Activated T-helper 17 cell treated with anti-CD3 and anti-CD28 coated beads, Interleukin-2, amount 50 U/mL, for 72 hours (primary cell): ENCODE results near the gene CD48. TPM values are rescaled to one million over a fixed set of nuclear protein-coding genes. Genes with fewer than 3 reads are reported as not detected.

Experiments used
- ATAC-seq: fragments of 150-1000 bp; cut with Tn5 transposase; replicated peaks from 2 replicates; pipeline ENCODE4 v1.10.0; 2021; ENCODE audit warnings: mild to moderate bottlenecking, moderate library complexity
- H3K27ac Mint-ChIP-seq: one replicate; pipeline ENCODE4 v1.8.0; 2022; ENCODE audit warnings: mixed read lengths
- H3K27me3 Mint-ChIP-seq: one replicate; pipeline ENCODE4 v1.8.0; 2022; ENCODE audit warnings: mixed read lengths
- H3K36me3 Mint-ChIP-seq: one replicate; pipeline ENCODE4 v1.8.0; 2022; ENCODE audit warnings: low read depth, mild to moderate bottlenecking, mixed read lengths
- H3K4me1 Mint-ChIP-seq: one replicate; pipeline ENCODE4 v1.8.0; 2022; ENCODE audit warnings: mixed read lengths
- H3K4me3 Mint-ChIP-seq: one replicate; pipeline ENCODE4 v1.8.0; 2022; ENCODE audit warnings: mild to moderate bottlenecking, mixed read lengths
- H3K9me3 Mint-ChIP-seq: one replicate; pipeline ENCODE4 v1.8.0; 2022; ENCODE audit warnings: mixed read lengths
- total RNA-seq, 2 donors: library from RNA; stranded (reverse); gene quantifications; one replicate each; pipeline ENCODE4 v1.2.3, GENCODE V29; 2022

The CD48 gene
- total RNA-seq, 2 donors from 2014 or later, result 151 to 179 TPM

GRCh38 chr1:160651433-160652064 lies 60.1 kb downstream of the CD48 start:
- no peak for ATAC-seq
- Mint-ChIP-seq H3K27ac (peak overlapping the region; percentile 52), H3K4me3 (peak overlapping the region; percentile 21), H3K9me3 (no peaks in the 10 kb centered on the region), H3K36me3 (peaks cover 19% of the 10 kb centered on the region), H3K4me1 (peaks cover 35% of the 10 kb centered on the region), H3K27me3 (no peaks in the 10 kb centered on the region)

GRCh38 chr1:160647329-160647720 lies 64.3 kb downstream of the CD48 start:
- Mint-ChIP-seq H3K36me3 (peaks cover 61% of the 10 kb centered on the region), H3K9me3 (no peaks in the 10 kb centered on the region), H3K4me1 (peaks cover 33% of the 10 kb centered on the region), H3K27ac (peak overlapping the region; percentile 89), H3K27me3 (no peaks in the 10 kb centered on the region), H3K4me3 (peak overlapping the region; percentile 79)
- peak; percentile 26 for ATAC-seq

- Mint-ChIP-seq H3K36me3 (peaks cover 66% of the 10 kb centered on the region), H3K4me3 (peak within 1 kb of the TSS; percentile 79), H3K27ac (peak within 1 kb of the TSS; percentile 89), H3K9me3 (no peaks in the 10 kb centered on the region), H3K27me3 (no peaks in the 10 kb centered on the region), H3K4me1 (peaks cover 35% of the 10 kb centered on the region)
- peak; percentile 84 for ATAC-seq
These were observed 64.8 kb downstream of the CD48 start, which contains the start of gene SLAMF1 for GRCh38 chr1:160646711-160647328. TSS of gene SLAMF1 (minus strand) at chr1:160647044. CDS start at chr1:160646945, 99 bp downstream.

GRCh38 chr1:160646180-160646579 lies 65.4 kb downstream of the CD48 start:
- Mint-ChIP-seq H3K36me3 (peaks cover 72% of the 10 kb centered on the region), H3K4me1 (peaks cover 30% of the 10 kb centered on the region), H3K27me3 (no peaks in the 10 kb centered on the region), H3K27ac (peak overlapping the region; percentile 89), H3K9me3 (no peaks in the 10 kb centered on the region), H3K4me3 (peak overlapping the region; percentile 79)
- ATAC-seq, result peak; percentile 11

GRCh38 chr1:160645386-160646130 lies 66.1 kb downstream of the CD48 start:
- Mint-ChIP-seq H3K9me3 (no peaks in the 10 kb centered on the region), H3K36me3 (peaks cover 78% of the 10 kb centered on the region), H3K27ac (peak overlapping the region; percentile 89), H3K27me3 (no peaks in the 10 kb centered on the region), H3K4me1 (peaks cover 29% of the 10 kb centered on the region), H3K4me3 (peak overlapping the region; percentile 79)
- ATAC-seq, result peak; percentile 3

GRCh38 chr1:160644399-160644798 lies 67.2 kb downstream of the CD48 start:
- H3K4me3 Mint-ChIP-seq, result peak overlapping the region; percentile 79
- no peaks in the 10 kb centered on the region for H3K9me3 Mint-ChIP-seq
- H3K4me1 Mint-ChIP-seq, result peaks cover 34% of the 10 kb centered on the region
- H3K27ac Mint-ChIP-seq, result peak overlapping the region; percentile 89
- no peaks in the 10 kb centered on the region for H3K27me3 Mint-ChIP-seq
- peaks cover 90% of the 10 kb centered on the region for H3K36me3 Mint-ChIP-seq
- ATAC-seq, result no peak

GRCh38 chr1:160643138-160643537 lies 68.5 kb downstream of the CD48 start:
- Mint-ChIP-seq H3K27me3 (no peaks in the 10 kb centered on the region), H3K4me3 (peak overlapping the region; percentile 79), H3K27ac (peak overlapping the region; percentile 89), H3K36me3 (peaks cover 98% of the 10 kb centered on the region), H3K4me1 (peaks cover 38% of the 10 kb centered on the region), H3K9me3 (no peaks in the 10 kb centered on the region)
- ATAC-seq, result no peak

- Mint-ChIP-seq H3K27ac (peak overlapping the region; percentile 89), H3K4me1 (peaks cover 38% of the 10 kb centered on the region), H3K4me3 (peak overlapping the region; percentile 79), H3K27me3 (no peaks in the 10 kb centered on the region), H3K9me3 (no peaks in the 10 kb centered on the region), H3K36me3 (peaks cover 100% of the 10 kb centered on the region)
- ATAC-seq, result no peak
These were observed 69.4 kb downstream of the CD48 start for GRCh38 chr1:160642281-160642644.

- Mint-ChIP-seq H3K4me1 (peaks cover 40% of the 10 kb centered on the region), H3K36me3 (peaks cover 100% of the 10 kb centered on the region), H3K9me3 (no peaks in the 10 kb centered on the region), H3K27me3 (no peaks in the 10 kb centered on the region), H3K27ac (peak overlapping the region; percentile 89), H3K4me3 (peak overlapping the region; percentile 79)
- peak; percentile 44 for ATAC-seq
These were observed 70.0 kb downstream of the CD48 start for GRCh38 chr1:160641323-160642280.

- no peaks in the 10 kb centered on the region for H3K27me3 Mint-ChIP-seq
- peaks cover 100% of the 10 kb centered on the region for H3K36me3 Mint-ChIP-seq
- H3K4me1 Mint-ChIP-seq, result peaks cover 40% of the 10 kb centered on the region
- ATAC-seq, result peak; percentile 69
- H3K4me3 Mint-ChIP-seq, result peak overlapping the region; percentile 79
- peak overlapping the region; percentile 89 for H3K27ac Mint-ChIP-seq
- H3K9me3 Mint-ChIP-seq, result no peaks in the 10 kb centered on the region
These were observed 71.1 kb downstream of the CD48 start for GRCh38 chr1:160640359-160641123.

- H3K4me3 Mint-ChIP-seq, result peak overlapping the region; percentile 79
- H3K27ac Mint-ChIP-seq, result peak overlapping the region; percentile 89
- H3K4me1 Mint-ChIP-seq, result peaks cover 46% of the 10 kb centered on the region
- no peak for ATAC-seq
- H3K27me3 Mint-ChIP-seq, result no peaks in the 10 kb centered on the region
- H3K9me3 Mint-ChIP-seq, result no peaks in the 10 kb centered on the region
- peaks cover 100% of the 10 kb centered on the region for H3K36me3 Mint-ChIP-seq
These were observed 72.0 kb downstream of the CD48 start for GRCh38 chr1:160639652-160640051.

- H3K27ac Mint-ChIP-seq, result peak overlapping the region; percentile 89
- peaks cover 100% of the 10 kb centered on the region for H3K36me3 Mint-ChIP-seq
- no peaks in the 10 kb centered on the region for H3K27me3 Mint-ChIP-seq
- ATAC-seq, result no peak
- H3K4me1 Mint-ChIP-seq, result peaks cover 52% of the 10 kb centered on the region
- peak overlapping the region; percentile 79 for H3K4me3 Mint-ChIP-seq
- H3K9me3 Mint-ChIP-seq, result no peaks in the 10 kb centered on the region
These were observed 72.7 kb downstream of the CD48 start for GRCh38 chr1:160638926-160639325.

- H3K4me3 Mint-ChIP-seq, result peak overlapping the region; percentile 79
- peaks cover 100% of the 10 kb centered on the region for H3K36me3 Mint-ChIP-seq
- H3K4me1 Mint-ChIP-seq, result peaks cover 57% of the 10 kb centered on the region
- ATAC-seq, result no peak
- H3K27ac Mint-ChIP-seq, result peak overlapping the region; percentile 89
- no peaks in the 10 kb centered on the region for H3K9me3 Mint-ChIP-seq
- no peaks in the 10 kb centered on the region for H3K27me3 Mint-ChIP-seq
These were observed 73.1 kb downstream of the CD48 start for GRCh38 chr1:160638540-160638857.
